PC-3 (cell line): Measurements from ENCODE around the gene P2RX5.

ENCODE experiments used
- CTCF ChIP-seq: fragments of 300-600 bp; sonication (generic); conservative IDR thresholded peaks from 2 replicates; pipeline ENCODE4 v1.5.1; 2017; ENCODE audit warnings: antibody characterized with exemption, low read depth, mild to moderate bottlenecking, low read length
- EZH2phosphoT487 ChIP-seq: fragments of 300-600 bp; sonication (generic); IDR thresholded peaks from 2 replicates; pipeline ENCODE4 v1.6.1; 2018; ENCODE audit warnings: mild to moderate bottlenecking, antibody characterized with exemption, low read length, borderline replicate concordance

GRCh38 chr17:3657588-3657869 is 38.4 kb downstream of the P2RX5 start:
- no peak for TF ChIP-seq CTCF
- TF ChIP-seq EZH2phosphoT487 = no peak
